ENCODE data around the gene SERTAD3. TPM values are rescaled to one million over a fixed set of nuclear protein-coding genes. Genes with fewer than 3 reads are reported as not detected.
"Not testable (repeated sequence)": the region's sequence is repeated elsewhere in the genome, so short reads cannot be mapped to it uniquely, and the experiment has no call there.

The SERTAD3 gene
- total RNA-seq, 1 donor from 2014 or later, result 33.7 TPM

- H3K27me3 Mint-ChIP-seq, result no peaks in the 10 kb centered on the region
- H3K36me3 Mint-ChIP-seq, result no peaks in the 10 kb centered on the region
- no peaks in the 10 kb centered on the region for H3K9me3 Mint-ChIP-seq
- H3K27ac Mint-ChIP-seq, result no peak overlapping the region
- no peak overlapping the region for H3K4me3 Mint-ChIP-seq
- H3K4me1 Mint-ChIP-seq (ENCODE audit: unreplicated experiment), result peaks cover 14% of the 10 kb centered on the region
- DNase-seq (ENCODE audit: extremely low spot score, unreplicated experiment), result no peak
- TF ChIP-seq, protein P1, sequence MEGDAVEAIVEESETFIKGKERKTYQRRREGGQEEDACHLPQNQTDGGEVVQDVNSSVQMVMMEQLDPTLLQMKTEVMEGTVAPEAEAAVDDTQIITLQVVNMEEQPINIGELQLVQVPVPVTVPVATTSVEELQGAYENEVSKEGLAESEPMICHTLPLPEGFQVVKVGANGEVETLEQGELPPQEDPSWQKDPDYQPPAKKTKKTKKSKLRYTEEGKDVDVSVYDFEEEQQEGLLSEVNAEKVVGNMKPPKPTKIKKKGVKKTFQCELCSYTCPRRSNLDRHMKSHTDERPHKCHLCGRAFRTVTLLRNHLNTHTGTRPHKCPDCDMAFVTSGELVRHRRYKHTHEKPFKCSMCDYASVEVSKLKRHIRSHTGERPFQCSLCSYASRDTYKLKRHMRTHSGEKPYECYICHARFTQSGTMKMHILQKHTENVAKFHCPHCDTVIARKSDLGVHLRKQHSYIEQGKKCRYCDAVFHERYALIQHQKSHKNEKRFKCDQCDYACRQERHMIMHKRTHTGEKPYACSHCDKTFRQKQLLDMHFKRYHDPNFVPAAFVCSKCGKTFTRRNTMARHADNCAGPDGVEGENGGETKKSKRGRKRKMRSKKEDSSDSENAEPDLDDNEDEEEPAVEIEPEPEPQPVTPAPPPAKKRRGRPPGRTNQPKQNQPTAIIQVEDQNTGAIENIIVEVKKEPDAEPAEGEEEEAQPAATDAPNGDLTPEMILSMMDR (conservative IDR thresholded peaks at IDR 0.05), result no peak
These were observed 31.3 kb downstream of the SERTAD3 start for GRCh38 chr19:40412866-40413265.

DNA sequence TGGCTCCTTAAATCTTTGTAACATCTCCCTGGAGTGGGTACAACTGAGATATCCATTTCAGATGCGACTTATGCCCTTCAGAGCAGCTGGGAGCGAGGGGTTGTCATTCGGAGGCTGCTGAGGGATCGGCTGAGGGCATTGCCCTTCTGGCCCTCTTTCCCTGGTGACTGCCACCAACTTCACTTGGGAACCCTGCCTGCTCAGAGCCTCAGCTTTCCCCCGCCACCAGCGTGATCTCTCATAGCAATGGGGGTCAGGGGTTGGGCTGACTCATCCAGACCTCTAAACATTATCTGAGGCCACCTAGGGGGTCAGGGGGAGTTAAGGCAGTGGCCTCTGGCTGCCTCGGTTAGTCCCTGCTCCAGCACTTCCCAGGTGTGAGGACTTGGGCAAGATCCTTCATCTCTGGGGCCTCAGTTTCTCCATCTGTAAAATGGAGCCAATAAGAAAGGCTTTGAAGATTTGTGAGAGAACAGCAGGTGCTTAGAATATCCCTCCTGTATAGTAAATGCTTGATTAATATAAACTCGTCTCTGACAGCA lies 32.1 kb downstream of the SERTAD3 start:
- Mint-ChIP-seq H3K27me3 (no peaks in the 10 kb centered on the region), H3K27ac (no peak overlapping the region), H3K36me3 (no peaks in the 10 kb centered on the region), H3K4me3 (no peak overlapping the region), H3K4me1 (ENCODE audit: unreplicated experiment) (peaks cover 12% of the 10 kb centered on the region), H3K9me3 (no peaks in the 10 kb centered on the region)
- no peak for DNase-seq (ENCODE audit: extremely low spot score, unreplicated experiment)
- TF ChIP-seq, protein P1 (conservative IDR thresholded peaks at IDR 0.05), result no peak

DNA sequence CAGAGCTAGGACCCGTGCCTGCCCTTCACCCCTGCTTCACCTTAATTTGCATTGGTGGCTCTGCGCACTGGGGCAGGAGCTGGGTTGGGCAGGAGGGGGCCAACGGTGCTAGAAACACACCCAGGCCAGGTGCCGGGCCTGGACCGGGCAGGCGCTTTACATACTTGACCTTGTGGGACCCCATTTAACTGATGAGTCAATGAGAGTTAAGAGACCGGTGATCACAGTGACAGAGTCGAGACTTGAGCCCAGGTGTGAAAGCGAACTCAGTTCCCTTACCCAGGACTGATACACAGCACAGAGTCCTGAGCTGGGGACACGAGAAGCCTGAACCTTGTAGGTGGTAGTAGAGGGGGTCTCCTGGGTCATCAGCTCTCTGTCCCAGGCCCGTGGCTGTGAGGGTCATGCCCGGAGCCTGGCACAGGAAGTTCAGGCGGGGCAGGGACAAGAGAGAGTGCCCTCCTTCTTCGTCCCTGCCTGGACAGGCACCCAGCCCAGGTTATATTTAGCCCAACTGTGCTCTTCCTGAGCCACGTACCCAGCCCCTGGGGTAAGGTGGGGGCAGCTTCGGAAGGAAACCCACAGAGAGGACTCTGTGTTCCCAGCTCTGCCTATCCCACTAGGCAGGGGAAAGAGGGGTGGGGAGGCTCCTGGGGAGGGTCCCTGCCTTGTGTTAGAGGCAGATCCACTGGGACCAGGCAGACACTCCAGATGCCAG lies 32.9 kb downstream of the SERTAD3 start:
- H3K27me3 Mint-ChIP-seq, result no peaks in the 10 kb centered on the region
- no peaks in the 10 kb centered on the region for H3K36me3 Mint-ChIP-seq
- H3K4me1 Mint-ChIP-seq (ENCODE audit: unreplicated experiment), result peaks cover 8% of the 10 kb centered on the region
- H3K9me3 Mint-ChIP-seq, result no peaks in the 10 kb centered on the region
- no peak for DNase-seq (ENCODE audit: extremely low spot score, unreplicated experiment)
- H3K27ac Mint-ChIP-seq, result peak overlapping the region; percentile 42
- no peak overlapping the region for H3K4me3 Mint-ChIP-seq
- TF ChIP-seq, protein P1 (conservative IDR thresholded peaks at IDR 0.05), result no peak

- no peak for DNase-seq (ENCODE audit: extremely low spot score, unreplicated experiment)
- TF ChIP-seq, protein P1 (conservative IDR thresholded peaks at IDR 0.05), result no peak
- H3K36me3 Mint-ChIP-seq, result no peaks in the 10 kb centered on the region
- H3K4me1 Mint-ChIP-seq (ENCODE audit: unreplicated experiment), result peaks cover 6% of the 10 kb centered on the region
- H3K27me3 Mint-ChIP-seq, result no peaks in the 10 kb centered on the region
- H3K27ac Mint-ChIP-seq, result no peak overlapping the region
- no peak overlapping the region for H3K4me3 Mint-ChIP-seq
- no peaks in the 10 kb centered on the region for H3K9me3 Mint-ChIP-seq
These were observed 34.1 kb downstream of the SERTAD3 start for GRCh38 chr19:40410030-40410389.

DNA sequence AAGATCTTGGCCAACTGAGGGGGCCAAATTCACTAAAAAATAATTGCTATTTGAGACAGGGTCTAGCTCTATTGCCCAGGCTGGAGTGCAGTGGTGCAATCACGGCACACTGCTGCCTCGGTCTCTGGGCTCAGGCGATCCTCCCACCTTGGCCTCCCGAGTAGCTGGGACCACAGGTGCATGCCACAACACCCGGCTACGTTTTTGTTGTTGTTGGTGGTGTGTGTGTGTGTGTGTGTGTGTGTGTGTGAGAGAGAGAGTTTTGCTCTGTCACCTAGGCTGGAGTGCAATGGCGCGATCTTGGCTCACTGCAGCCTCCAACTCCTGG lies 35.6 kb downstream of the SERTAD3 start:
- DNase-seq (ENCODE audit: extremely low spot score, unreplicated experiment); H3K36me3 Mint-ChIP-seq; H3K9me3 Mint-ChIP-seq; H3K27ac Mint-ChIP-seq; H3K4me1 Mint-ChIP-seq (ENCODE audit: unreplicated experiment); H3K27me3 Mint-ChIP-seq; H3K4me3 Mint-ChIP-seq: not testable (repeated sequence)

GRCh38 chr19:40407714-40408597 lies 36.2 kb downstream of the SERTAD3 start:
- no peak overlapping the region for H3K4me3 Mint-ChIP-seq
- no peak for DNase-seq (ENCODE audit: extremely low spot score, unreplicated experiment)
- H3K9me3 Mint-ChIP-seq, result no peaks in the 10 kb centered on the region
- TF ChIP-seq, protein P1 (conservative IDR thresholded peaks at IDR 0.05), result no peak
- peaks cover 4% of the 10 kb centered on the region for H3K4me1 Mint-ChIP-seq (ENCODE audit: unreplicated experiment)
- no peaks in the 10 kb centered on the region for H3K27me3 Mint-ChIP-seq
- H3K27ac Mint-ChIP-seq, result no peak overlapping the region
- no peaks in the 10 kb centered on the region for H3K36me3 Mint-ChIP-seq

All from type B pancreatic cell (in vitro differentiated cells).